GM23338 (cell line): Measurements from ENCODE around the gene AMFR. TPM values are rescaled to one million over a fixed set of nuclear protein-coding genes. Genes with fewer than 3 reads are reported as not detected.

Experiments used
- ATAC-seq: fragments of 200-7000 bp; cut with Tn5 transposase; 3 replicates; pipeline ENCODE4 v1.9.1; 2020
- DNase-seq: peaks from one replicate; pipeline ENCODE4 v3.0.0-alpha.2; 2015; ENCODE audit warnings: low spot score
- H2AFZ ChIP-seq: fragments of 200-600 bp; sonication (generic); 2 replicates; pipeline ENCODE4 v1.8.0; 2016; ENCODE audit warnings: antibody characterized with exemption, mild to moderate bottlenecking, moderate library complexity
- H3F3A ChIP-seq: fragments of 200-600 bp; sonication (generic); replicated peaks from 2 replicates; pipeline ENCODE4 v1.8.0; 2017; ENCODE audit warnings: antibody characterized with exemption, mixed run types, low read depth
- H3K27ac ChIP-seq: fragments of 200-600 bp; sonication (generic); 2 replicates; pipeline ENCODE4 v1.6.1; 2016; ENCODE audit warnings: low read depth
- H3K27me3 ChIP-seq: fragments of 200-600 bp; sonication (generic); 2 replicates; pipeline ENCODE4 v1.8.0; 2016; ENCODE audit warnings: mild to moderate bottlenecking, mixed run types, moderate library complexity; ENCODE audit not compliant: insufficient read depth
- H3K36me3 ChIP-seq: fragments of 200-600 bp; sonication (generic); 2 replicates; pipeline ENCODE4 v1.8.0; 2016; ENCODE audit warnings: mild to moderate bottlenecking; ENCODE audit not compliant: insufficient read depth
- H3K4me1 ChIP-seq: fragments of 200-600 bp; sonication (generic); 2 replicates; pipeline ENCODE4 v1.8.0; 2016; ENCODE audit warnings: mild to moderate bottlenecking, moderate library complexity; ENCODE audit not compliant: insufficient read depth
- H3K4me2 ChIP-seq: fragments of 200-600 bp; sonication (generic); 2 replicates; pipeline ENCODE4 v1.7.1; 2017; ENCODE audit warnings: mixed run types
- H3K4me3 ChIP-seq: fragments of 200-600 bp; sonication (generic); 2 replicates; pipeline ENCODE4 v1.6.1; 2016; ENCODE audit warnings: mixed run types
- H3K79me2 ChIP-seq: fragments of 200-600 bp; sonication (generic); replicated peaks from 2 replicates; pipeline ENCODE4 v1.8.0; 2017; ENCODE audit warnings: mild to moderate bottlenecking; ENCODE audit not compliant: insufficient read depth
- H3K9me2 ChIP-seq: fragments of 200-600 bp; sonication (generic); 2 replicates; pipeline ENCODE4 v1.8.0; 2017; ENCODE audit not compliant: insufficient read depth
- H4K20me1 ChIP-seq: fragments of 200-600 bp; sonication (generic); replicated peaks from 2 replicates; pipeline ENCODE4 v1.8.0; 2017; ENCODE audit warnings: mild to moderate bottlenecking; ENCODE audit not compliant: insufficient read depth
- H3K27ac Mint-ChIP-seq: 2 replicates; pipeline ENCODE4 v1.8.0; 2020; ENCODE audit warnings: inconsistent platforms, mild to moderate bottlenecking, moderate library complexity, mixed read lengths
- H3K27me3 Mint-ChIP-seq: 3 replicates; pipeline ENCODE4 v1.8.0; 2022; ENCODE audit warnings: low read depth, mild to moderate bottlenecking, moderate library complexity, mixed read lengths, inconsistent platforms; ENCODE audit not compliant: insufficient read depth, poor library complexity
- H3K36me3 Mint-ChIP-seq: 3 replicates; pipeline ENCODE4 v1.8.0; 2021; ENCODE audit warnings: low read depth, mild to moderate bottlenecking, inconsistent platforms, moderate library complexity, mixed read lengths
- H3K4me1 Mint-ChIP-seq: 3 replicates; pipeline ENCODE4 v1.8.0; 2020; ENCODE audit warnings: mild to moderate bottlenecking, inconsistent platforms, mixed read lengths
- H3K4me3 Mint-ChIP-seq: 3 replicates; pipeline ENCODE4 v1.8.0; 2021; ENCODE audit warnings: moderate library complexity, mild to moderate bottlenecking, inconsistent platforms, mixed read lengths
- H3K9me3 Mint-ChIP-seq: 3 replicates; pipeline ENCODE4 v1.8.0; 2020; ENCODE audit warnings: moderate library complexity, mild to moderate bottlenecking, inconsistent platforms, mixed read lengths
- CREB1 ChIP-seq: fragments of 250-450 bp; sonication (Bioruptor Pico); IDR thresholded peaks from 2 replicates; pipeline ENCODE4 v1.5.0; 2020; ENCODE audit warnings: low read depth, mild to moderate bottlenecking, moderate library complexity
- EZH2phosphoT487 ChIP-seq: fragments of 200-600 bp; sonication (generic); IDR thresholded peaks from one replicate; pipeline ENCODE4 v1.8.1; 2018; ENCODE audit warnings: antibody characterized with exemption; ENCODE audit not compliant: unreplicated experiment
- POLR2AphosphoS5 ChIP-seq: IDR thresholded peaks from 2 replicates; pipeline ENCODE4 v1.6.1; 2016; ENCODE audit warnings: antibody characterized with exemption, low read depth
- ZNF331 ChIP-seq: fragments of 250-450 bp; sonication (Bioruptor Pico); IDR thresholded peaks from 2 replicates; pipeline ENCODE4 v1.5.0; 2020; ENCODE audit warnings: low read depth, mild to moderate bottlenecking, moderate library complexity
- polyA plus RNA-seq: library from polyadenylated mRNA; unstranded; fragments of >200 nt; fragmentation: Nextera tagmentation; extraction: Ambion mirVana; gene quantifications from 2 replicates; pipeline ENCODE4 v1.2.1, GENCODE V29; 2016
- total RNA-seq: library from RNA; depleted of rRNA; stranded (reverse); fragments of >200 nt; shearing (Covaris generic); gene quantifications from 2 replicates; pipeline ENCODE4 v1.2.3, GENCODE V29; 2014
- TF ChIP-seq, protein P1 (sequence below): fragments of 250-450 bp; sonication (Bioruptor Pico); IDR thresholded peaks from 2 replicates; pipeline ENCODE4 v1.5.0; 2020; ENCODE audit warnings: mild to moderate bottlenecking, moderate library complexity
- TF ChIP-seq, protein P2 (sequence below), 2 experiments: fragments of 200-600 bp in 1 of 2; sonication (generic) in 1 of 2; conservative IDR thresholded peaks; 2 replicates each; pipeline versions ENCODE4 v1.5.1 to v1.6.1; 2016 to 2017; ENCODE audit warnings: antibody characterized with exemption in 2 of 2, low read depth in 2 of 2, mild to moderate bottlenecking in 2 of 2, moderate library complexity in 1 of 2
- TF ChIP-seq, protein P3 (sequence below): IDR thresholded peaks from one replicate; pipeline ENCODE4 v1.6.1; 2018; ENCODE audit warnings: antibody characterized with exemption; ENCODE audit not compliant: unreplicated experiment

The AMFR gene
- total and polyA plus RNA-seq, 2 experiments from 2014 or later, result 9.0 to 41.1 TPM

DNA sequence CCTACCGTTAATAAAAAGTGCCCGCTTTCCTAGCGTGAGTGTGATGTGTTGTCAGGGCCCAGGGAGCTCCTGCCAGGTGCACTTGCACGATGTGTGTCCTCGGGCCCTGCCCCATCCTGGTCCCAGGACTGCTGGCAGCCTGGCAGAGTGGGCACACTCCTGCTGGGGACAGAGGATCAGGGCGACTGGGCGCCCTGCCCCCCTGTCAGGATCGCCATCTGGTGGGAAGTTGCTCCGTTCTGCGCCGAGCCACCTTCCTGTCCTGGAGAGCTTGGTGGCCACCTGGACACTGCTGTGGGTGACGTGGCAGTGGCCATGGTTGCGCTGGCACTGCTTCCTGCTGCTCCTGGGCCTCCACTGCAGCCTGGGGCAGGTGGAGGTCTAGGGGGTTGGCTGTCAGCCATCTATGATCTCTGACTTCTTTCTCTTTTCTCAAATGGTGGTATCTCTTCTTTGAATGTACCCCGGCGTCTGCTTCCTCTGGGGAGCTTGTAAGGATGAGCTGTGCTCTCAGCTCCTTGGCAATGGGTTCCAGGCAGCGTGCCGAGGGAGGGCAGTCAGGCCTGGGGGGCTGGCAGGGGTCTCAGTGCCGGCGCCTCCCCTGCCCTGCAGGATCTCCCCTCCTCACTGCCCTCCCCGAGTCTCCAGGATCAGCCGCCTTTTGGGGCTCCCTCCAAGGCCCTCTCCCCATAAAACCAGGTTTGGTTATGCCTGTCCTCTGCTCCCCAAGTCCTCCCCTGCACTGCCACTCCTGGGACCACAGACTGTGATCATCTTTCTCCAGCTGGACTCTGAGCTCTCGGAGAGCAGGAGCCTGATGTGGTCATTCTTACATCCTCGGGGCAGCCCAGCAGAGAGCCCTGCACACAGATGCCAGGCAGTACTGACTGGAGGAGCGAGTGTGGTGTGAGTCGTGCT is 76.9 kb downstream of the AMFR start (continued):
- TF ChIP-seq, protein P1, sequence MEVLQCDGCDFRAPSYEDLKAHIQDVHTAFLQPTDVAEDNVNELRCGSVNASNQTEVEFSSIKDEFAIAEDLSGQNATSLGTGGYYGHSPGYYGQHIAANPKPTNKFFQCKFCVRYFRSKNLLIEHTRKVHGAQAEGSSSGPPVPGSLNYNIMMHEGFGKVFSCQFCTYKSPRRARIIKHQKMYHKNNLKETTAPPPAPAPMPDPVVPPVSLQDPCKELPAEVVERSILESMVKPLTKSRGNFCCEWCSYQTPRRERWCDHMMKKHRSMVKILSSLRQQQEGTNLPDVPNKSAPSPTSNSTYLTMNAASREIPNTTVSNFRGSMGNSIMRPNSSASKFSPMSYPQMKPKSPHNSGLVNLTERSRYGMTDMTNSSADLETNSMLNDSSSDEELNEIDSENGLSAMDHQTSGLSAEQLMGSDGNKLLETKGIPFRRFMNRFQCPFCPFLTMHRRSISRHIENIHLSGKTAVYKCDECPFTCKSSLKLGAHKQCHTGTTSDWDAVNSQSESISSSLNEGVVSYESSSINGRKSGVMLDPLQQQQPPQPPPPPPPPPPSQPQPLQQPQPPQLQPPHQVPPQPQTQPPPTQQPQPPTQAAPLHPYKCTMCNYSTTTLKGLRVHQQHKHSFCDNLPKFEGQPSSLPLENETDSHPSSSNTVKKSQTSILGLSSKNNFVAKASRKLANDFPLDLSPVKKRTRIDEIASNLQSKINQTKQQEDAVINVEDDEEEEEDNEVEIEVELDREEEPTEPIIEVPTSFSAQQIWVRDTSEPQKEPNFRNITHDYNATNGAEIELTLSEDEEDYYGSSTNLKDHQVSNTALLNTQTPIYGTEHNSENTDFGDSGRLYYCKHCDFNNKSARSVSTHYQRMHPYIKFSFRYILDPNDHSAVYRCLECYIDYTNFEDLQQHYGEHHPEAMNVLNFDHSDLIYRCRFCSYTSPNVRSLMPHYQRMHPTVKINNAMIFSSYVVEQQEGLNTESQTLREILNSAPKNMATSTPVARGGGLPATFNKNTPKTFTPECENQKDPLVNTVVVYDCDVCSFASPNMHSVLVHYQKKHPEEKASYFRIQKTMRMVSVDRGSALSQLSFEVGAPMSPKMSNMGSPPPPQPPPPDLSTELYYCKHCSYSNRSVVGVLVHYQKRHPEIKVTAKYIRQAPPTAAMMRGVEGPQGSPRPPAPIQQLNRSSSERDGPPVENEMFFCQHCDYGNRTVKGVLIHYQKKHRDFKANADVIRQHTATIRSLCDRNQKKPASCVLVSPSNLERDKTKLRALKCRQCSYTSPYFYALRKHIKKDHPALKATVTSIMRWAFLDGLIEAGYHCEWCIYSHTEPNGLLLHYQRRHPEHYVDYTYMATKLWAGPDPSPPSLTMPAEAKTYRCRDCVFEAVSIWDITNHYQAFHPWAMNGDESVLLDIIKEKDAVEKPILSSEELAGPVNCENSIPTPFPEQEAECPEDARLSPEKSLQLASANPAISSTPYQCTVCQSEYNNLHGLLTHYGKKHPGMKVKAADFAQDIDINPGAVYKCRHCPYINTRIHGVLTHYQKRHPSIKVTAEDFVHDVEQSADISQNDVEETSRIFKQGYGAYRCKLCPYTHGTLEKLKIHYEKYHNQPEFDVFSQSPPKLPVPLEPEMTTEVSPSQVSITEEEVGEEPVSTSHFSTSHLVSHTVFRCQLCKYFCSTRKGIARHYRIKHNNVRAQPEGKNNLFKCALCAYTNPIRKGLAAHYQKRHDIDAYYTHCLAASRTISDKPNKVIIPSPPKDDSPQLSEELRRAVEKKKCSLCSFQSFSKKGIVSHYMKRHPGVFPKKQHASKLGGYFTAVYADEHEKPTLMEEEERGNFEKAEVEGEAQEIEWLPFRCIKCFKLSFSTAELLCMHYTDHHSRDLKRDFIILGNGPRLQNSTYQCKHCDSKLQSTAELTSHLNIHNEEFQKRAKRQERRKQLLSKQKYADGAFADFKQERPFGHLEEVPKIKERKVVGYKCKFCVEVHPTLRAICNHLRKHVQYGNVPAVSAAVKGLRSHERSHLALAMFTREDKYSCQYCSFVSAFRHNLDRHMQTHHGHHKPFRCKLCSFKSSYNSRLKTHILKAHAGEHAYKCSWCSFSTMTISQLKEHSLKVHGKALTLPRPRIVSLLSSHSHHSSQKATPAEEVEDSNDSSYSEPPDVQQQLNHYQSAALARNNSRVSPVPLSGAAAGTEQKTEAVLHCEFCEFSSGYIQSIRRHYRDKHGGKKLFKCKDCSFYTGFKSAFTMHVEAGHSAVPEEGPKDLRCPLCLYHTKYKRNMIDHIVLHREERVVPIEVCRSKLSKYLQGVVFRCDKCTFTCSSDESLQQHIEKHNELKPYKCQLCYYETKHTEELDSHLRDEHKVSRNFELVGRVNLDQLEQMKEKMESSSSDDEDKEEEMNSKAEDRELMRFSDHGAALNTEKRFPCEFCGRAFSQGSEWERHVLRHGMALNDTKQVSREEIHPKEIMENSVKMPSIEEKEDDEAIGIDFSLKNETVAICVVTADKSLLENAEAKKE (CRISPR knock-in tag), result no peak
- TF ChIP-seq, protein P2, sequence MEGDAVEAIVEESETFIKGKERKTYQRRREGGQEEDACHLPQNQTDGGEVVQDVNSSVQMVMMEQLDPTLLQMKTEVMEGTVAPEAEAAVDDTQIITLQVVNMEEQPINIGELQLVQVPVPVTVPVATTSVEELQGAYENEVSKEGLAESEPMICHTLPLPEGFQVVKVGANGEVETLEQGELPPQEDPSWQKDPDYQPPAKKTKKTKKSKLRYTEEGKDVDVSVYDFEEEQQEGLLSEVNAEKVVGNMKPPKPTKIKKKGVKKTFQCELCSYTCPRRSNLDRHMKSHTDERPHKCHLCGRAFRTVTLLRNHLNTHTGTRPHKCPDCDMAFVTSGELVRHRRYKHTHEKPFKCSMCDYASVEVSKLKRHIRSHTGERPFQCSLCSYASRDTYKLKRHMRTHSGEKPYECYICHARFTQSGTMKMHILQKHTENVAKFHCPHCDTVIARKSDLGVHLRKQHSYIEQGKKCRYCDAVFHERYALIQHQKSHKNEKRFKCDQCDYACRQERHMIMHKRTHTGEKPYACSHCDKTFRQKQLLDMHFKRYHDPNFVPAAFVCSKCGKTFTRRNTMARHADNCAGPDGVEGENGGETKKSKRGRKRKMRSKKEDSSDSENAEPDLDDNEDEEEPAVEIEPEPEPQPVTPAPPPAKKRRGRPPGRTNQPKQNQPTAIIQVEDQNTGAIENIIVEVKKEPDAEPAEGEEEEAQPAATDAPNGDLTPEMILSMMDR (conservative IDR thresholded peaks at IDR 0.05; ENCODE audit: low read depth in 2 of 2), result no peak; a peak in 1 of 4 replicates
- TF ChIP-seq POLR2AphosphoS5 (no peak), CREB1 (CRISPR knock-in tag) (no peak)

DNA sequence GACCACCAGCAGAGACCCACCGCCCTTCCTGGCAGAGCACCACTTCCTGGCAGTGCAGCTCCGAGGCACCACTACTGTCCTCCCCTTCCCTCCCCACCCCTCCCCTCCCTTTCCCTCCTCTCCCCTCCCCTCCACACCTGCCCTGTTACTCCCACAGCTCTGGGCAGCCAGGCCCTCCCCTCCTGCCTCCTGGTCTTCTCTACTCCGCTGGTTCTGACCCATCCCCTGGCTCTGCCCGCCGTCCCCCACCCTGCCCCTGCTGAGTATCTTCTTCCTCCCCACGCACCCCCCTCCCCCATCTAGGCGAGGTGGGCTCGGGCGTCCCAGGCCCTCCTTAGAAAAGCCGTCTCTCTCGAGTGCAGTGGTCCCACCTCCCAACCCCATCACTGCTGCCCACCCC is 77.7 kb downstream of the AMFR start:
- no peaks in the 10 kb centered on the region for H3K36me3 ChIP-seq
- no peaks in the 10 kb centered on the region; the same call in 2 of the 3 replicates for H3K4me1 Mint-ChIP-seq

More for the DNA sequence above, 77.7 kb downstream of the AMFR start:
- DNase-seq (no peak), ATAC-seq (no peak)
- Histone ChIP-seq H2AFZ (no peak overlapping the region), H3F3A (no peaks in the 10 kb centered on the region), H3K4me1 (no peaks in the 10 kb centered on the region), H3K27me3 (no peaks in the 10 kb centered on the region), H3K4me2 (no peak overlapping the region), H3K79me2 (no peaks in the 10 kb centered on the region), H3K4me3 (no peak overlapping the region), H3K27ac (no peak overlapping the region), H3K9me2 (no peaks in the 10 kb centered on the region), H4K20me1 (no peaks in the 10 kb centered on the region)
- Mint-ChIP-seq H3K4me3 (no peak overlapping the region), H3K9me3 (no peaks in the 10 kb centered on the region), H3K27ac (no peak overlapping the region), H3K27me3 (peaks cover 14% of the 10 kb centered on the region), H3K36me3 (peaks cover 3% of the 10 kb centered on the region; the same call in 2 of the 3 replicates)
- TF ChIP-seq ZNF331 (CRISPR knock-in tag) (no peak), EZH2phosphoT487 (no peak)
- TF ChIP-seq, protein P3, sequence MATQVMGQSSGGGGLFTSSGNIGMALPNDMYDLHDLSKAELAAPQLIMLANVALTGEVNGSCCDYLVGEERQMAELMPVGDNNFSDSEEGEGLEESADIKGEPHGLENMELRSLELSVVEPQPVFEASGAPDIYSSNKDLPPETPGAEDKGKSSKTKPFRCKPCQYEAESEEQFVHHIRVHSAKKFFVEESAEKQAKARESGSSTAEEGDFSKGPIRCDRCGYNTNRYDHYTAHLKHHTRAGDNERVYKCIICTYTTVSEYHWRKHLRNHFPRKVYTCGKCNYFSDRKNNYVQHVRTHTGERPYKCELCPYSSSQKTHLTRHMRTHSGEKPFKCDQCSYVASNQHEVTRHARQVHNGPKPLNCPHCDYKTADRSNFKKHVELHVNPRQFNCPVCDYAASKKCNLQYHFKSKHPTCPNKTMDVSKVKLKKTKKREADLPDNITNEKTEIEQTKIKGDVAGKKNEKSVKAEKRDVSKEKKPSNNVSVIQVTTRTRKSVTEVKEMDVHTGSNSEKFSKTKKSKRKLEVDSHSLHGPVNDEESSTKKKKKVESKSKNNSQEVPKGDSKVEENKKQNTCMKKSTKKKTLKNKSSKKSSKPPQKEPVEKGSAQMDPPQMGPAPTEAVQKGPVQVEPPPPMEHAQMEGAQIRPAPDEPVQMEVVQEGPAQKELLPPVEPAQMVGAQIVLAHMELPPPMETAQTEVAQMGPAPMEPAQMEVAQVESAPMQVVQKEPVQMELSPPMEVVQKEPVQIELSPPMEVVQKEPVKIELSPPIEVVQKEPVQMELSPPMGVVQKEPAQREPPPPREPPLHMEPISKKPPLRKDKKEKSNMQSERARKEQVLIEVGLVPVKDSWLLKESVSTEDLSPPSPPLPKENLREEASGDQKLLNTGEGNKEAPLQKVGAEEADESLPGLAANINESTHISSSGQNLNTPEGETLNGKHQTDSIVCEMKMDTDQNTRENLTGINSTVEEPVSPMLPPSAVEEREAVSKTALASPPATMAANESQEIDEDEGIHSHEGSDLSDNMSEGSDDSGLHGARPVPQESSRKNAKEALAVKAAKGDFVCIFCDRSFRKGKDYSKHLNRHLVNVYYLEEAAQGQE, result no peak
